Measurements from ENCODE around the gene ITGA2. TPM values are rescaled to one million over a fixed set of nuclear protein-coding genes. Genes with fewer than 3 reads are reported as not detected.

Gene ITGA2
- total RNA-seq, 4 donors from 2014 or later = 12.0 to 28.5 (median 21.6) TPM

DNA sequence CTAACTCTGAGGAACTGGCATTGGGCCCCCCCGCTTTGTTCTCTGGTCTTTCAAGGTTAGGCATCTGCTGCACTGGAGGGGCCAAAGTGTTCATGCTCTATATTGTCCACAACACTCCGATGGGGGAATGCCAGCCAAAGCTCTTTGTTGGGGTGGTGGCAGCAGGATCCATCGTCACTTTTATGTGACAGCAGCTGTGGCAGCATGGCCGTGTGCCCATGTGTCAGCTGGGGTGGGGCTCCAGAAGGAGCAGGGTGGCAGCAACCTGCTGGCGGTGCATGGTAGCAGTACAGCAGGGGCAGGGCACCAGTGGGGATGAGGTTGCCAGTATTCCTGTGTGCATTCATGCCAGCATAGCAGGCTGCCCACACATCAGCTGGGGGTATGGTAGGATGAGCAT is 28.2 kb downstream of the ITGA2 start:
- TF ChIP-seq POLR2A (IDR thresholded peaks at IDR 0.05) = no peak
- TF ChIP-seq, protein P1, sequence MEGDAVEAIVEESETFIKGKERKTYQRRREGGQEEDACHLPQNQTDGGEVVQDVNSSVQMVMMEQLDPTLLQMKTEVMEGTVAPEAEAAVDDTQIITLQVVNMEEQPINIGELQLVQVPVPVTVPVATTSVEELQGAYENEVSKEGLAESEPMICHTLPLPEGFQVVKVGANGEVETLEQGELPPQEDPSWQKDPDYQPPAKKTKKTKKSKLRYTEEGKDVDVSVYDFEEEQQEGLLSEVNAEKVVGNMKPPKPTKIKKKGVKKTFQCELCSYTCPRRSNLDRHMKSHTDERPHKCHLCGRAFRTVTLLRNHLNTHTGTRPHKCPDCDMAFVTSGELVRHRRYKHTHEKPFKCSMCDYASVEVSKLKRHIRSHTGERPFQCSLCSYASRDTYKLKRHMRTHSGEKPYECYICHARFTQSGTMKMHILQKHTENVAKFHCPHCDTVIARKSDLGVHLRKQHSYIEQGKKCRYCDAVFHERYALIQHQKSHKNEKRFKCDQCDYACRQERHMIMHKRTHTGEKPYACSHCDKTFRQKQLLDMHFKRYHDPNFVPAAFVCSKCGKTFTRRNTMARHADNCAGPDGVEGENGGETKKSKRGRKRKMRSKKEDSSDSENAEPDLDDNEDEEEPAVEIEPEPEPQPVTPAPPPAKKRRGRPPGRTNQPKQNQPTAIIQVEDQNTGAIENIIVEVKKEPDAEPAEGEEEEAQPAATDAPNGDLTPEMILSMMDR (IDR thresholded peaks at IDR 0.05) = no peak
- Histone ChIP-seq H3K27me3 (no peaks in the 10 kb centered on the region), H3K4me3 (no peak overlapping the region), H3K27ac (no peak overlapping the region), H3K4me1 (peaks cover 0 to 10% (median 0%) of the 10 kb centered on the region in 3 donors), H3K9me3 (no peaks in the 10 kb centered on the region), H3K36me3 (no peaks in the 10 kb centered on the region)
- no peak for DNase-seq
- intact Hi-C loops (cut with DNase I) = no loop called here
- WGBS, 2 donors = 90 to 93% methylated on average over 2 to 5 of the region's 5 CpGs

DNA sequence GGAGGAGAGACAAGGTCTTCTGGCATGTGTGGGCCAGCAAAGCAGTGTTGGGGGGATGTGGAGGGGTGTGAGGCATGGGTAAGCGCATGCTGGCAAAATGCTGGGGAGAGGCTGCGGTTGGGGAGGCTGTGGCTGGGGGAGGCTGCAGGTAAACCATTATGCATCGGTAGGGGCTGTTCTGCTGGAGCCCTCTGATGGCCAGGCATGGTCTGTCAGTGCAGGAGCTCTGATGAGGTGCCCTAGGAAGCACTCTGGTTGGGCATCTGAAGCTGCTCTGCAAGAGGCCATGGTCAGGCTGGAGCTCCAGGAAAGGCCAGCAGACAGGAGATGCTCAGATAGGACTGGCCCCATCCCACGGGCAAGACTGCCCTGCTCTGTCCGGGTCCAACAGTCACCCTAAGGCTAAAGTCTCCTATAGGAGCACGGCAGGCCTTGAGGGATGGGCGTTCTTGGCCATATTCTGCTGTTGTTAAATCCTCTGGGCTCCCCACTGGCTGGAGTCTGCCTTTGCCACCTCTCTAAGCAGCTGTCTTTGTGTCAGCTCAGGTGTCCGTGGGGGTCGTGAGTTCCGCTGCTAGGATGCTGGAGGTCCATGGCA is 28.7 kb downstream of the ITGA2 start:
- no peak for DNase-seq
- Histone ChIP-seq H3K36me3 (no peaks in the 10 kb centered on the region), H3K4me1 (peaks cover 0 to 13% (median 1%) of the 10 kb centered on the region in 3 donors), H3K9me3 (no peaks in the 10 kb centered on the region), H3K27me3 (no peaks in the 10 kb centered on the region), H3K27ac (no peak overlapping the region), H3K4me3 (no peak overlapping the region)
- intact Hi-C loops (cut with DNase I) = no loop called here
- no peak for TF ChIP-seq POLR2A (IDR thresholded peaks at IDR 0.05)
- TF ChIP-seq, protein P1 (IDR thresholded peaks at IDR 0.05) = no peak
- WGBS, 2 donors = 92 to 98% methylated on average over 6 to 10 of the region's 10 CpGs

DNA sequence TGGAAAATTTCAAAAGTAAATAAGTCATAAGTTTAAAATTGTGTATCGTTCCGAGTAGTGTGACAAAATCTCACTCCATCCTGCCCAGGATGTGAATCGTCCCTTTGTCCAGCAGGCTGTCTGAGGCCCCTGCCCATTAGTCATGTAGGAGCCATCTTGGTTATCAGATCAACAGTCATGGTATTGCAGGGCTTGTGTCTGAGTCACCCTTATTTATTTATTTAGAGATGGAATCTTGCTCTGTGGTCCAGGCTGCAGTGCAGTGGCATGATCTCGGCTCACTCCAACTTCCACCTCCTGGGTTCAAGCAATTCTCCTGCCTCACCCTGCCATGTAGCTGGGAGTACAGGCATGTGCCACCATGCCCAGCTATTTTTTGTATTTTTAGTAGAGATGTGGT is 30.2 kb downstream of the ITGA2 start:
- Histone ChIP-seq H3K27ac (no peak overlapping the region), H3K27me3 (no peaks in the 10 kb centered on the region), H3K4me1 (peaks cover 0 to 28% (median 16%) of the 10 kb centered on the region in 3 donors), H3K36me3 (no peaks in the 10 kb centered on the region), H3K9me3 (no peaks in the 10 kb centered on the region), H3K4me3 (no peak overlapping the region)
- no peak for DNase-seq
- 79 to 89% methylated on average over 4 of the region's 4 CpGs for WGBS, 2 donors
- no peak for TF ChIP-seq POLR2A (IDR thresholded peaks at IDR 0.05)
- TF ChIP-seq, protein P1 (IDR thresholded peaks at IDR 0.05) = no peak
- intact Hi-C loops (cut with DNase I) = no loop called here

DNA sequence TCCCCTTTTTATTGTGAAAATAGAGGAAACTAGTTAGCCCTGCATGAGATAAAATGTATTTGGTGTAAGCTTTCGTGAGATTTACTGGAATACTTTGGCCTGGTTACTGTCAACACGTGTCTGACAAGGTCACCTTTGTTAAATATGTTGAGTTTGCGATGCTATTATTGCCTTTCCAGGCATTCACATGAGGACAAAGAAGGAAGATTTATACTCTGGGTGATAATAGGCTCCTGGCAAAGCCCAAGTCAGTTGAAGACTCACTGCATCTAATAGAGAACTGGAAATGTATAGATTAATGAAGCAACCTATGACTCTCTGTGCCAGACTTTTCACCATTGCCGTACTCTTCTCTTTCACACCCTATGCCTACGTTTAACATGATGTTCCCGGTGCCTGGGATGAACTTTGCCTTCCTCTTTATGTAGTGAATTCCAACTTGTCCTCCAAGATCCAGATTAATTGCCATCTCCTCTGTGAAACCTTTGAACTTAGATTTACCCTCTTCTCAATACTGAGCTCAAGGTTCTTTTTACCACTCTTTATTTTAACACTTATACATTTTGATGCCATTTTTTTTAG is 33.9 kb downstream of the ITGA2 start:
- no peaks in the 10 kb centered on the region for H3K36me3 ChIP-seq
- H3K4me3 ChIP-seq = no peak overlapping the region
- no peak for DNase-seq
- no peak for TF ChIP-seq POLR2A (IDR thresholded peaks at IDR 0.05)
- TF ChIP-seq, protein P1 (IDR thresholded peaks at IDR 0.05) = no peak
- peak overlapping the region in 2 of 4 donors; percentile 51 to 59 for H3K27ac ChIP-seq
- H3K27me3 ChIP-seq = no peaks in the 10 kb centered on the region
- 68 to 72% methylated on average over 6 of the region's 6 CpGs for WGBS, 2 donors
- H3K9me3 ChIP-seq = no peaks in the 10 kb centered on the region
- intact Hi-C loops (cut with DNase I) = no loop called here
- peaks cover 6 to 50% (median 29%) of the 10 kb centered on the region in 3 donors for H3K4me1 ChIP-seq

DNA sequence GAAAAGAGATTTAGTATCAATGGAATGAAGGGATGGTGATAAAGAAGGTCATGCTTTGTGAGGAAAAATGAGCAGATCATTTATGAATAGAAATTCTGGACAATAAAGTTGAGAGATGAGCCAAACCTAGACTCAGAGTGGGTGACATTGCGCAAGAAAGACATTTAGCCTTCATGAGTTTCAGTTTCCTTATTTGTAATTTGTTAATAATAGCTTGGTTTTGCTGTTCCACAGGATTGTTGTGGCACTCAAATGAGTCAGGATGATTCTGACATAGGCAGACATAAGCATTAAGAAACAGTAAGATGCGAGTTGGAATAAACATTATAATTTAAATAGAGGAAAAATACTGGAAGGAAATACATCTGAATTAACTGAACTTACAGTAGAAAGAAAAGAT is 34.8 kb downstream of the ITGA2 start:
- no peak for TF ChIP-seq POLR2A (IDR thresholded peaks at IDR 0.05)
- TF ChIP-seq, protein P1 (IDR thresholded peaks at IDR 0.05) = no peak
- Histone ChIP-seq H3K27ac (peak overlapping the region in 2 of 4 donors; percentile 51 to 59), H3K4me3 (no peak overlapping the region), H3K4me1 (peaks cover 6 to 59% (median 37%) of the 10 kb centered on the region in 3 donors), H3K36me3 (no peaks in the 10 kb centered on the region), H3K27me3 (no peaks in the 10 kb centered on the region), H3K9me3 (no peaks in the 10 kb centered on the region)
- WGBS, 2 donors = 11 to 24% methylated on average over 2 of the region's 2 CpGs
- intact Hi-C loops (cut with DNase I) = no loop called here
- DNase-seq = no peak
